GM13977 (cell line): Measurements from ENCODE around the gene FAIM2.

Source experiments
- DNase-seq: peaks from one replicate; pipeline ENCODE4 v3.0.0; 2012; ENCODE audit warnings: low spot score
- in situ Hi-C: fragments of 300-500 bp; cut with MboI; formaldehyde crosslinking; loops from one replicate; pipeline ENCODE4 v1.12.0; 2022; ENCODE audit warnings: low sequenced_read_pairs, low pct_unique_long_range_greater_than_20kb, mixed read lengths, inconsistent platforms; ENCODE audit not compliant: unreplicated experiment
- TF ChIP-seq, protein P1 (sequence below): IDR thresholded peaks from 2 replicates; pipeline ENCODE4 v1.5.1; 2012; ENCODE audit warnings: mild to moderate bottlenecking, control low read depth; ENCODE audit not compliant: insufficient read depth; ENCODE audit errors: extremely low read depth, missing control alignments

FAIM2 gene

DNA sequence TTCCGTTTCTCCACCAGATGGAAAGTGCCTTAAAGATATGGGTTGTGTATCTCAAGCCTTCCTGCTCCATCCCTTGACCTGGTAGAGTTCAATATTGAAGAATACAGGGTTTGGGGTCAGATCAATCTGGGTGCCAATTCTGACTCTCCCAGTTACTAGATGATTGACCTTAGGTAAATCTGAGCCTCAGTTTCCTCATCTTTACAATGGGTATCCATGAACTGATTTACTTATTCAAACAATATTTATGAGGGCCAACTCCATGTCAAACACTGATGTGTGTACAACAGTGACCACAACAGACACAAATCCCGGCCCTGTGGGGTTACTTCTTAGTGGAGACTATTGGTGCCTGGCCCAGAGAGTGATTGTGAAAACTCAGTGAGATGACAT, 7.5 kb upstream of the FAIM2 start:
- TF ChIP-seq, protein P1, sequence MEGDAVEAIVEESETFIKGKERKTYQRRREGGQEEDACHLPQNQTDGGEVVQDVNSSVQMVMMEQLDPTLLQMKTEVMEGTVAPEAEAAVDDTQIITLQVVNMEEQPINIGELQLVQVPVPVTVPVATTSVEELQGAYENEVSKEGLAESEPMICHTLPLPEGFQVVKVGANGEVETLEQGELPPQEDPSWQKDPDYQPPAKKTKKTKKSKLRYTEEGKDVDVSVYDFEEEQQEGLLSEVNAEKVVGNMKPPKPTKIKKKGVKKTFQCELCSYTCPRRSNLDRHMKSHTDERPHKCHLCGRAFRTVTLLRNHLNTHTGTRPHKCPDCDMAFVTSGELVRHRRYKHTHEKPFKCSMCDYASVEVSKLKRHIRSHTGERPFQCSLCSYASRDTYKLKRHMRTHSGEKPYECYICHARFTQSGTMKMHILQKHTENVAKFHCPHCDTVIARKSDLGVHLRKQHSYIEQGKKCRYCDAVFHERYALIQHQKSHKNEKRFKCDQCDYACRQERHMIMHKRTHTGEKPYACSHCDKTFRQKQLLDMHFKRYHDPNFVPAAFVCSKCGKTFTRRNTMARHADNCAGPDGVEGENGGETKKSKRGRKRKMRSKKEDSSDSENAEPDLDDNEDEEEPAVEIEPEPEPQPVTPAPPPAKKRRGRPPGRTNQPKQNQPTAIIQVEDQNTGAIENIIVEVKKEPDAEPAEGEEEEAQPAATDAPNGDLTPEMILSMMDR = no peak
- no peak for DNase-seq

DNA sequence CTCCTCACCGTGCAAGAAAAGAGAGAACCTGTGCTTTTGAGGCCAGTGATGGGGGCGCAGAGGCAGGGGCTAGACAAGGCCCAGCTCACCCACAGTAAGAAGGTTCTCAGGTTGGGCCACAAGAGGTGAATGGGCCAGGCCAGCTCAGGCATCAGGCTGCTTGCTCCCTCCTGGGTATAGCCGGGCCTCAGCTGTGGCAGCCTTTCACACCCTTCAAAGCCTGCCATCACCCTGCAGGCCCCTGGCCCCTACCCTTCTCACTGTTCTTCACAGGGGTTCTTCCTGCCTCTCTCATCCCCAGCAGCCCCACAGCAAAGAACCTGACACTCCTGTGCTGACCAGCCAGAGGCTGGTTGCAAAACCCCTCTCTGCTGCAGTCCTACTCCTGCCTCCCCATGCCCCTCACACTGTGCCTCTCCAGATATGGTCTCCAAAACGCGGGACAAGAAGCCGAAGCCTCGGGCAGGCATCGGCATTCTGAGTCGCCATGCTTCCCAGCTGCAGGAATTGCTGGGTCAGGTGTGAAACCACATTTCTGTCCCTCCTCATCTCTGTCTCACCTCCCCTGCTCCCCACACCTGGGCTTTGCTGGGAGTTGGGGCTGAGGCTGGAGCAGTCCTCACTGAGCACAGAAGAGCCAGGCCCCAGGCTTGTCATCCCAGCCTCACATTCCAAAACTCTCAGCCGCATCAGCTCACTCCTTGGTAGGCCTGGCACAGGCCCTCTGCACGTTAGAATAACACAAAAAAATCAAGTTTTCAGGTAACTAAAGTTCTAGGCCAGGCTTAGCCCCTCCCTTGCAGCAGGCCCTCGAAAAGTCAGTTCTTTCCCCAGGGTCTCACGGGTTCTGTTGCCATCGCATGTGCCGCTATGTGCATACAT, 6.9 kb upstream of the FAIM2 start:
- TF ChIP-seq, protein P1 = no peak
- in situ Hi-C loops = no loop called here
- no peak for DNase-seq

More for the DNA sequence above, 7.5 kb upstream of the FAIM2 start:
- in situ Hi-C loops = no loop called here

DNA sequence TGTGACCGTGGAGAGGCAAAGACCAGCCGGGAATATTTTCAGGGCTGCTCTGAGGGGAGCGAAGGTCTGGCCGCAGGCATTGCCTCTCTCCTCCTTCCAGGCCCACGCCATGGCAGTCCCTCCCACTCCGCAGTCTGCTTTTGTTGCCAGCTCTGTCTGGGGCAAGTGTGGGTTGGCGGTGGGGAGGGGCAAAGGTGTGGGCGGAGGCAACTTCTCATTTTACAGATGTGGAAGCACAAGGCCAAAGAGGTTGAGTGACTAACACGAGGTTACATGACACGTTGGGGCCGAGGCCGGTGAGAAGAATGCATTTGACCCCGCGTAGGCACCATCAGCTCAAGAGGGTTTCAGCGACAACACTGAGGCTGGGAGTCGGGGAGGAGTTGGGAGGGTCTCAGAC, 6.1 kb upstream of the FAIM2 start:
- in situ Hi-C loops = no loop called here
- TF ChIP-seq, protein P1 = no peak
- DNase-seq = no peak

DNA sequence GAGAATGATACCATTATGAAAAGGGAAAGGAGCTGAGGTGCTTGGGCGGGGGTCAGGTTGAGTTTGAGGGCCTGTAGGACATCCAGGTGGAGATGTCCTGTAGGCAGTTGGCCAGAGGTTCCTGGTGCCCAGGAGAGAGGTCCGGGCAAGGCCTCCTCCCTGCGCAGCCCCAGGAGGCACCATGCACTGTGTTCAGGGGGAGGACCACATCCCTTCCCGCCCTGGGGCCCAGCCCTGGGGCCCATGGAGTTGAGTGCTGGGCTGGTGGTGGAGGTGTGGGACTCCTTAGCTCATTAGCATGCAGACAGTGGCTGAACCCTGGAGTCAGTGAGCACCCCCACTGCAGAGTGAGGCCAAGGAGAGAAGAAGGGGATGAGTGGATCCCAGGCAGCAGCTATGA, 5.7 kb upstream of the FAIM2 start:
- TF ChIP-seq, protein P1 = no peak
- DNase-seq = no peak
- in situ Hi-C loops = no loop called here

DNA sequence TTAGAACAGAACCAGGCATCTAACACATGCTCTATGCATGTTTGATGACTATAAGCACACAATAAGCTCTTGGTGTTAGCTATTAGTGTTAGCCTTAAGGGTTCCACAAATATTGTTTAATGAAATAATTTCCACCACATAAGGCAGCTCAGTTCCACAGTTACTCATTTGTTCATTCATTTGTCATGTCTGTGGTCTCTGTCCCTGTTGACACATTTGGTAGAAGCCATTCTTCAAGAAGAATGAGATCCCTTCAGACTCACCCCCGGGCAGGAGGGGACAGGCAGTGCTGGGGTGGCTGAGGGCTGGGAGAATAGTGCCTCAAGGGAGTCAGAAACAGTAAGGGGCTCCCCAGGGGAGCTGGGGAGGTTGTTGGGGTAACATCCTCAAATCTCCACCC, 3.7 kb upstream of the FAIM2 start:
- DNase-seq = no peak
- in situ Hi-C loops = no loop called here
- TF ChIP-seq, protein P1 = no peak

DNA sequence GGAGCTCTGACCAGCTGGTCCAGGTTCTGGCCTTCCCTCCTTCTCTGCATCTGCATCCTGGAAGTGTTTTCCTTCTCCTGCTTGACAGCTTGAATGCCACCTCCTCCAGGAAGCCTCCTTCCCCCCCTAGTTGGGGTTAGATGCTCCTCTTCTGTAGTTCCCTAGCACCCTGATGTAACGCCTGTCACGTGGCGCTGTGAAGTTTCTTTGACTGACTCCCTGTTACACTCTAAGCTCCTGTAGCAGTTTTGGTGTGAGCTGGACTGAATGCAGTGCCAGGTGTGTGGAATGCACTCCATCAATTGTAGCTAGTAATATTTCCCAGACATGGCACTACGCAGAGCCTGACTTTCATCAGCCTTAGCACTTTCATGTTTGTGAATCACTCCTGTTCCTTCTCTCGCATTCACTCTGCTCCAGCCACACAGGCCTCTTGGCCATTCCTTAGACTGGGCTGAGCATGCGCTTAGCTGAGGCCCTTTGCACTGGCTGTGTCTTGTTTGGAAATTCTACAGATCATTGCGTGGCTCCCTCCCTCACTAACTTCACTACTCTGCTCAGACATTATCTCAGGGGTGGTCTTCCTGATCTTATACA, 2.1 kb upstream of the FAIM2 start:
- TF ChIP-seq, protein P1 = no peak
- DNase-seq = no peak
- in situ Hi-C loops = no loop called here
